Skin of body (tissue), 2 donors: ENCODE results near the gene SPATA3. TPM values are rescaled to one million over a fixed set of nuclear protein-coding genes. Genes with fewer than 3 reads are reported as not detected.
"Not testable (repeated sequence)": the region's sequence is repeated elsewhere in the genome, so short reads cannot be mapped to it uniquely, and the experiment has no call there.

ENCODE experiments used
- DNase-seq: peaks from one replicate; lab custom pipeline; 2025; lab: John Stamatoyannopoulos, UW
- total RNA-seq: library from RNA; depleted of rRNA; stranded (reverse); fragments of >200 nt; gene quantifications from one replicate; pipeline ENCODE4 v1.2.3, GENCODE V29; 2014

Gene SPATA3
- total RNA-seq, 1 donor from 2014 or later: not detected

GRCh38 chr2:230991598-230991997 is 4.3 kb upstream of the SPATA3 start:
- no peak for DNase-seq

DNA sequence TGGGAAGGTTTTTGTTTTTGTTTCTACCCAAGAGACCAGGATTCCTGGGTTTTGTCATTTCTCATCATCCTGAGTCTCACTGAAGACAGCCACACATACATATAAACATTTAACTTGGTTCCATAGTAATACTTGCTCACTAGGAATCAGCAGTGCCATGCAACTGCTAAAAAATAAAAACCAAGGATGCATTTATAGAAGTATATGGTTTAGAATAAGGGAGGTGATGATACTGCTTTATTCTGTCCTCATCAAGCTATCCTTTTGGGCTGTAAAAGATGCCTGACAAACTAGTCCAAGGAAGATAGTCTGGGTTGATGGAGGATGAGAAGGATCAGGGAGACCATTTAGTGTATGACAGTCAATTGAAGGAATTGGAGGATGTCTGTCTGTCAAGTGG is 740 bp downstream of the SPATA3 start:
- DNase-seq: no peak

- DNase-seq: no peak
Measured at GRCh38 chr2:230998882-230999281, 3.0 kb downstream of the SPATA3 start.

GRCh38 chr2:230999477-230999876 is 3.6 kb downstream of the SPATA3 start:
- no peak for DNase-seq

- no peak for DNase-seq
Measured at GRCh38 chr2:231000211-231000904, 4.4 kb downstream of the SPATA3 start.

DNA sequence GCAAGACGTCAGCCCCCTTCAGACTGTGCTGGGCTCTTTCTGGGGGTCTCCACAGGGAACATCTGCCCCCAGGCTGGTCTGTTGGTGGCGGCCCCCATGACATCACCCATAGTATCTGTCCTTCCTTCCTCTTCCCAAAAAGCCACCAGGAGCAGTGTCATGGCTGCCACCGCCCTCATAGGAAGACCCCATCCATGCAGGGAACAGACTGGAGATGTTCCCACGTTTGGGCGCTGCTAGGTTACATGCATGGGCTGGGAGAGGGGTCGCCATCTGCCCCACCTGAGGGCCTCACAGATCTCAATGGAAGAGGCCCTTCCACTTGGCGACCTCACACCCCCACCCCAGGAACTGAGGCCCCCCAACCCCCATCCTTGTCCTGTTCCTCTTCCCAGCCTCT is 5.1 kb downstream of the SPATA3 start:
- no peak for DNase-seq

DNA sequence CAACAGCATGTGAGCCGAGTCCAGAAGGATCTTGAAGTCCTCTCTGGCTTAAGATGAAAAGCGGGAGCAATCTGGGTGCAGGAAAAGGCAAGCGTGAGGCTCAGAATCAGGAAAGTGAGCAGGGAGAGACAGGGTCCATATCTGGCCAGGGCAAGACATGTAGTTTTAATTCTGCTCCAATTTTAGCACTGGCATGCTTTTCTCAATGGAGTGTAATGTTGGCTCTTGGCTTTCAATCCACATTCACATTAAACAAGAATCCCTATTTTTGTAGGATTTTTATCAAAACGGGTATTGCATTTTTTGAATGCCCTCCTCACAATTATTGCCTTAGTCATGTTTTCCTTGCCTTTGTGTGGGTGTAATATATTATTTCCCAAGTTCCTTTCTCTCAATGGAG is 6.0 kb downstream of the SPATA3 start:
- DNase-seq: no peak

GRCh38 chr2:231002641-231003040 is 6.7 kb downstream of the SPATA3 start:
- DNase-seq: no peak

DNA sequence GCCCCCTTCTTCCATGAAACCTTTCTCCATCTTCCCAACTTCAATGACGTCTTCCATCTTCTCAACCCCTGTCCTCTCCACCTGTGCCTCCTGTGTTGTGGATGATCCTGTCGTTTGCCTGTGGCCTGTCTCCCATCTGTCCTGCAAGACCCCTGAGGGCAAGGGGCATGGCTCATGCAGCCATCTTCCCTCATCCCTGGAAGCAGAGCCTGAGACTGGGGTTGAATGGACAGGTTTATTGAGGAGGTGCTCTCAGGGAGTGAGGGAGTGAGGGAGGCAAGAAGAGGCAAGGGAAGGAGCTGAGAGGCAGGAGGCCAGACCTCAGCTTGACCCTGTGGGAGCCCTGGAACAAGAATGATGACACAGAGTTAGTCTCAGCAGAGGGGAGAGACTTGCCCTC is 7.3 kb downstream of the SPATA3 start:
- no peak for DNase-seq

DNA sequence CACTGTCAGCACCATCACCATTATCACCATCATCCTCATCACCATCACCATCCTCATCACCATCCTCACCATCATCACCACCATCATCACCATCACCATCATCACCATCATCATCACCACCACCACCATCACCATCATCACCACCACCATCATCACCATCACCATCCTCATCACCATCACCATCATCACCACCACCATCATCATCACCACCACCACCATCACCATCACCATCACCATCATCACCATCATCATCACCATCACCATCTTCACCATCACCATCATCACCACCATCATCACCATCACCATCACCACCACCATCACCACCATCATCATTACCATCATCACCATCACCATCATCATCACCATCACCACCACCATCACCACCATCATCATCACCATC is 9.0 kb downstream of the SPATA3 start:
- not testable (repeated sequence) for DNase-seq

GRCh38 chr2:231007286-231008098 is 11.6 kb downstream of the SPATA3 start:
- DNase-seq: no peak

GRCh38 chr2:231008131-231008530 is 12.2 kb downstream of the SPATA3 start:
- no peak for DNase-seq

DNA sequence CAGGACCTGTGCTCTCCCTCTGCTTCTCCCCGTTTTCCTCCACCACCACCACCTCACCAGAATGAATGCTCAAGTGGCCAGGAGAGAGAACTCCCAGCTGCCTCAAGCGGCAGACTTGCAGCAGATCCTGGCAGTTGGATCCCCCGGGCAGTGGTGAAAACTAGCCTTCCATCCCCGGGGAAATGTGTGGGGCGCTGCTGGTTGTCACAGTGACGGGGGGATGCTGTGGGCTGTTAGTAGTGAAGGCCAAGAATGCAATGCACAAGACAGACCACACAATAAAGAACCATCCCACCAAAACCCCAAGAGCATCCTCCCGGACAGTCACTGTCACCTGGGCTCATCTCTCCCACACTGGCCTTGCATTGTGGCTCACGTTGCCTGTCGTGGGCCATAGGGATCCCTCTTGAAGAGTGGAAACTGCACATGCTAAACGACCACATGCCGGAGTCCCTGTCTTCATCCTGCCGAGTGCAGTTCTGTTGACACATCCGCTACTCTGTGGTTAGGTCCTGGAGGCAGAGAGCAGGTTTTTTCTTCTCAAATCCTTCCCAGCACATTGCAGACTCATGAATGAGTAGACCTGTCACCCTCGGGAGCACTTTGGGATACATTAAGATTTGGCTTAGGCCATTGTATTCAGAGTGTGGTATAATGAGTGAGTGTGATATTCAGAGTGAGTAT is 13.5 kb downstream of the SPATA3 start:
- no peak for DNase-seq

DNA sequence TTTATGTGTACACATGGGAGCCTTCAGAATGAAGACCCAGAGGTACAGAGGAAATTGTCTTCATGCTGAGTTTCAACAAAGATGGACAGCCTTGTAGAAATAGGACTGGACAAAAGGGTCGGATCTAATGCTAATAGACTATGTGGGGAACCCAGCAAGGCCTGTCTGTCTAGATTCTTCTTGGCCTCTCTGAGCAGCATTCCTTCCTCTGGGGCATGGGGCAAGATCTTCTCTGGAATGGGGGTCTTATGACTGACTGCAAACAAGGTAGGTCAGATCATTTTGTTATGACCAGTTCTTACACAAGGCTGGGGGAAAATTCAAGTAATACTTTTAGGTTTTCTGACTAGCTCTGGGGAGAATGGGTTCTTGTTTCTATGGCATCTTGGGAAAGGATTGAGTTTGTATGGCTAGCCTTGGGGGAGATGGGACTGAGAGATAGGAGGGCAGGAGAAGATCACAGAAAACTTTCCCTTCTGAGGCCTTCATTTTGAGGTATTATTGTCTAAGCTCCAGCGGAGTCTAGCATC is 14.3 kb downstream of the SPATA3 start:
- DNase-seq: no peak

GRCh38 chr2:231011526-231011925 is 15.6 kb downstream of the SPATA3 start:
- no peak for DNase-seq

GRCh38 chr2:231012463-231012862 is 16.5 kb downstream of the SPATA3 start:
- DNase-seq: no peak

- no peak for DNase-seq
Measured at GRCh38 chr2:231013820-231014219, 17.9 kb downstream of the SPATA3 start.

DNA sequence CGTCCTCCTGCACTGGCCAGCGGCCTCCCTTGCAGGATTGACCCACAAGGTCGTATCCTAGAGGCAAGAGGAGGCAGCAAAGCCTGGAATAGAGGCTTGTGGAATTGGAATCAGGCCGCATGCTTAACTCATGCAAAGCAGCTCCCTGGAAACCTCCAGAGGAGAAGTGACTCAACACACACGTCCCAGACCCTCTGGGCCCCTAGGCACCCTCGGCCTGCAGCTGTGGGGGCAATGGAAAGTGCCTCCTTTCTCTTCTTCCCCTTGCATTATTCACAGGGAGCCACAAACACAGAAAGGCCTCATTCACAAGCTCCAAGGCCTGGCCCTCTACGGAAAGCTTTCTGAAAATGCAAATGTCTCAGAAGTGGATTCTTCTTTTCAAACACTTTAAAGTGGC is 19.6 kb downstream of the SPATA3 start:
- no peak for DNase-seq

- DNase-seq: no peak
Measured at GRCh38 chr2:231015926-231016325, 20.0 kb downstream of the SPATA3 start.

- no peak for DNase-seq
Measured at GRCh38 chr2:231016566-231017230, 20.8 kb downstream of the SPATA3 start.

- no peak for DNase-seq
Measured at GRCh38 chr2:231017231-231017598, 21.3 kb downstream of the SPATA3 start.

GRCh38 chr2:231018184-231018583 is 22.3 kb downstream of the SPATA3 start:
- DNase-seq: no peak
